HepG2 (cell line): Measurements from ENCODE around the gene OR6C2. TPM values are rescaled to one million over a fixed set of nuclear protein-coding genes. Genes with fewer than 3 reads are reported as not detected.
A peak's percentile ranks its signal among the peaks of the same experiment; 100 is the strongest.

Experiments used
- ATAC-seq: fragments of 200-7000 bp; cut with Tn5 transposase; 3 replicates; pipeline ENCODE4 v1.9.1; 2020; ENCODE audit warnings: mild to moderate bottlenecking, moderate library complexity
- BruUV-seq: library from RNA; stranded (reverse); fragments of 400-500 nt; replicated peaks from 2 replicates; lab custom pipeline; 2021; lab: Mats Ljungman, UMichigan
- CTCF ChIA-PET: fragments of 300-600 bp; formaldehyde crosslinking; extraction: SDS; loops from one replicate; lab custom pipeline; 2021; ENCODE audit warnings: low total read pairs, inconsistent platforms, low intra/inter-chr PET ratio; lab: Yijun Ruan, JAX
- POLR2A ChIA-PET: fragments of 350-600 bp; sonication (Branson Sonifier 250); formaldehyde crosslinking; loops from one replicate; lab custom pipeline; 2020; ENCODE audit warnings: antibody characterized with exemption, inconsistent platforms; lab: Yijun Ruan, JAX
- DNase-seq: peaks from one replicate; pipeline ENCODE4 v3.0.0-alpha.2; 2015; ENCODE audit warnings: low spot score
- FAIRE-seq: peaks from 3 replicates; lab custom pipeline; 2011; peaks lifted over from hg19 to GRCh38; lab: Jason Lieb, UNC
- H2AFZ ChIP-seq: one replicate; pipeline ENCODE4 v1.6.1; 2011; ENCODE audit warnings: low read length, inconsistent platforms
- H3K27ac ChIP-seq: fragments of 300-600 bp; 3 replicates; pipeline ENCODE4 v1.8.0; 2011; ENCODE audit warnings: mixed run types, mild to moderate bottlenecking, mixed read lengths, low read length, inconsistent platforms; ENCODE audit not compliant: insufficient read depth; ENCODE audit errors: extremely low read length
- H3K27me3 ChIP-seq, 2 experiments: fragments of 200-600 bp in 1 of 2; 2 replicates in 1 of 2; 3 replicates in 1 of 2; pipeline versions ENCODE4 v1.6.0 to v1.8.0; 2011; ENCODE audit warnings: low read length in 2 of 2, mild to moderate bottlenecking in 2 of 2, moderate library complexity in 2 of 2, inconsistent platforms in 1 of 2; ENCODE audit not compliant: insufficient read depth in 2 of 2, control insufficient read depth in 1 of 2
- H3K36me3 ChIP-seq, 2 experiments: fragments of 200-600 bp in 1 of 2; replicated peaks in 1 of 2; 2 replicates in 1 of 2; 3 replicates in 1 of 2; pipeline versions ENCODE4 v1.5.1 to v1.8.0; 2011; ENCODE audit warnings: low read length in 2 of 2, inconsistent platforms in 1 of 2; ENCODE audit not compliant: insufficient read depth in 2 of 2, control insufficient read depth in 1 of 2
- H3K4me1 ChIP-seq: 2 replicates; pipeline ENCODE4 v1.5.1; 2012; ENCODE audit warnings: low read length, inconsistent platforms; ENCODE audit not compliant: insufficient read depth
- H3K4me2 ChIP-seq: 2 replicates; pipeline ENCODE4 v1.6.0; 2011; ENCODE audit warnings: low read depth, low read length, inconsistent platforms
- H3K4me3 ChIP-seq, 3 experiments: fragments of 200-600 bp in 1 of 3; sonication (generic), shearing (Covaris generic) in 1 of 3; replicated peaks in 1 of 3; 2 replicates each; pipeline ENCODE4 v1.5.1; 2011 to 2016; ENCODE audit warnings: low read length in 3 of 3, inconsistent platforms in 2 of 3, low read depth in 2 of 3, mild to moderate bottlenecking in 2 of 3, control low read depth in 1 of 3, mixed read lengths in 1 of 3; ENCODE audit not compliant: insufficient read depth in 1 of 3
- H3K79me2 ChIP-seq: one replicate; pipeline ENCODE4 v1.6.1; 2011; ENCODE audit warnings: low read length, inconsistent platforms; ENCODE audit not compliant: insufficient read depth
- H3K9ac ChIP-seq: 2 replicates; pipeline ENCODE4 v1.6.0; 2011; ENCODE audit warnings: mild to moderate bottlenecking, low read depth, low read length, inconsistent platforms; ENCODE audit not compliant: insufficient read depth
- H3K9me3 ChIP-seq: 2 replicates; pipeline ENCODE4 v1.5.1; 2012; ENCODE audit warnings: mild to moderate bottlenecking, low read length
- H4K20me1 ChIP-seq: 2 replicates; pipeline ENCODE4 v1.6.0; 2011; ENCODE audit warnings: inconsistent platforms, mild to moderate bottlenecking, low read length, moderate library complexity; ENCODE audit not compliant: insufficient read depth
- ATF7-NPFF ChIP-seq: sonication (generic); formaldehyde crosslinking; IDR thresholded peaks from 2 replicates; pipeline ENCODE4 v1.8.1; 2023; ENCODE audit warnings: mild to moderate bottlenecking, low read depth, missing genetic modification reagents, moderate library complexity
- BCL6 ChIP-seq: IDR thresholded peaks from 2 replicates; pipeline ENCODE4 v1.6.1; 2016; ENCODE audit warnings: missing genetic modification reagents, missing compliant biosample characterization
- LBX2 ChIP-seq: sonication (generic); formaldehyde crosslinking; IDR thresholded peaks from 2 replicates; pipeline ENCODE4 v1.5.0; 2020; ENCODE audit warnings: missing genetic modification reagents, mild to moderate bottlenecking, borderline replicate concordance
- MEF2D ChIP-seq: sonication (generic); formaldehyde crosslinking; IDR thresholded peaks from 2 replicates; pipeline ENCODE4 v1.5.1; 2020; ENCODE audit warnings: mild to moderate bottlenecking, missing genetic modification reagents
- SRF ChIP-seq: IDR thresholded peaks from 2 replicates; pipeline ENCODE4 v1.6.1; 2011; ENCODE audit warnings: mild to moderate bottlenecking, low read depth, low read length, moderate library complexity
- STAG1 ChIP-seq: sonication (generic); formaldehyde crosslinking; IDR thresholded peaks from 2 replicates; pipeline ENCODE4 v1.4.0; 2020; ENCODE audit warnings: missing genetic modification reagents
- THAP7 ChIP-seq: sonication (generic); formaldehyde crosslinking; IDR thresholded peaks from 2 replicates; pipeline ENCODE4 v1.8.1; 2023; ENCODE audit warnings: mild to moderate bottlenecking, missing genetic modification reagents
- ZBTB1 ChIP-seq: sonication (generic); formaldehyde crosslinking; IDR thresholded peaks from 2 replicates; pipeline ENCODE4 v1.4.0; 2020; ENCODE audit warnings: missing genetic modification reagents, borderline replicate concordance
- ZNF224 ChIP-seq: sonication (generic); formaldehyde crosslinking; IDR thresholded peaks from 2 replicates; pipeline ENCODE4 v1.5.0; 2020; ENCODE audit warnings: mild to moderate bottlenecking, missing genetic modification reagents
- ZNF24 ChIP-seq: fragments of 450-650 bp; IDR thresholded peaks from 2 replicates; pipeline ENCODE4 v1.6.1; 2017; ENCODE audit warnings: antibody characterized with exemption, mild to moderate bottlenecking
- ZNF260 ChIP-seq: sonication (generic); formaldehyde crosslinking; IDR thresholded peaks from 2 replicates; pipeline ENCODE4 v1.4.0; 2020; ENCODE audit warnings: missing genetic modification reagents, low read depth, mild to moderate bottlenecking, borderline replicate concordance
- ZNF296 ChIP-seq: sonication (generic); formaldehyde crosslinking; conservative IDR thresholded peaks from 2 replicates; pipeline ENCODE4 v1.5.0; 2020; ENCODE audit warnings: mild to moderate bottlenecking, missing genetic modification reagents
- ZNF550 ChIP-seq: sonication (generic); formaldehyde crosslinking; IDR thresholded peaks from 2 replicates; pipeline ENCODE4 v1.4.0; 2020; ENCODE audit warnings: mild to moderate bottlenecking, missing genetic modification reagents, borderline replicate concordance
- ZNF619 ChIP-seq: sonication (generic); formaldehyde crosslinking; IDR thresholded peaks from 2 replicates; pipeline ENCODE4 v1.4.0; 2020; ENCODE audit warnings: mild to moderate bottlenecking, missing genetic modification reagents
- ZNF713 ChIP-seq: sonication (generic); formaldehyde crosslinking; IDR thresholded peaks from 2 replicates; pipeline ENCODE4 v1.4.0; 2020; ENCODE audit warnings: mild to moderate bottlenecking, missing genetic modification reagents
- in situ Hi-C: cut with HindIII; loops from 2 replicates; pipeline ENCODE4 v1.10.0; 2017; ENCODE audit warnings: low pct_unique_long_range_greater_than_20kb; ENCODE audit not compliant: extremely low pct_ligation_motif_present
- intact Hi-C: fragments of 100-400 bp; cut with micrococcal nuclease; formaldehyde crosslinking; loops from one replicate; pipeline ENCODE4 v1.10.0; 2022; ENCODE audit not compliant: unreplicated experiment
- polyA plus RNA-seq, 8 experiments: library from polyadenylated mRNA; depleted of rRNA in 3 of 8; stranded (reverse) in 7 of 8; unstranded in 1 of 8; fragments of >200 nt; fragmentation: Illumina TruSeq in 4 of 8; extraction: Trizol in 4 of 8; gene quantifications; 2 replicates each; pipeline versions ENCODE4 v1.2.1 to v1.2.3, GENCODE V29; 2011 to 2016; ENCODE audit warnings: low read depth in 4 of 8, missing spikeins in 1 of 8, mixed read lengths in 1 of 8; ENCODE audit not compliant: insufficient read depth in 1 of 8
- total RNA-seq, 5 experiments: library from RNA; depleted of rRNA; stranded (reverse); fragments of >200 nt; fragmentation: Illumina TruSeq; extraction: Trizol; gene quantifications; 2 replicates each; pipeline ENCODE4 v1.2.3, GENCODE V29; 2016; ENCODE audit warnings: low read depth in 1 of 5
- TF ChIP-seq, protein P1 (sequence below): sonication (generic); formaldehyde crosslinking; IDR thresholded peaks from 2 replicates; pipeline ENCODE4 v1.5.0; 2020; ENCODE audit warnings: mild to moderate bottlenecking, missing genetic modification reagents
- TF ChIP-seq, protein P2 (sequence below): IDR thresholded peaks from 2 replicates; pipeline ENCODE4 v1.6.1; 2016

The OR6C2 gene
- total and polyA plus RNA-seq, 2 of the 13 experiments (the other 11 are each of a cell fraction or from before 2014, with no cell fraction given) = not detected

GRCh38 chr12:55446326-55446725 is 2.5 kb downstream of the OR6C2 start (continued):
- TF ChIP-seq BCL6 (peak; percentile 47; the same call in 1 of the 2 replicates), ZNF260 (no peak), THAP7 (CRISPR knock-in tag) (no peak), ZNF24 (no peak), SRF (no peak), ZNF224 (CRISPR knock-in tag) (no peak), ZNF713 (CRISPR knock-in tag) (no peak), STAG1 (peak; percentile 87)
- TF ChIP-seq, protein P1, sequence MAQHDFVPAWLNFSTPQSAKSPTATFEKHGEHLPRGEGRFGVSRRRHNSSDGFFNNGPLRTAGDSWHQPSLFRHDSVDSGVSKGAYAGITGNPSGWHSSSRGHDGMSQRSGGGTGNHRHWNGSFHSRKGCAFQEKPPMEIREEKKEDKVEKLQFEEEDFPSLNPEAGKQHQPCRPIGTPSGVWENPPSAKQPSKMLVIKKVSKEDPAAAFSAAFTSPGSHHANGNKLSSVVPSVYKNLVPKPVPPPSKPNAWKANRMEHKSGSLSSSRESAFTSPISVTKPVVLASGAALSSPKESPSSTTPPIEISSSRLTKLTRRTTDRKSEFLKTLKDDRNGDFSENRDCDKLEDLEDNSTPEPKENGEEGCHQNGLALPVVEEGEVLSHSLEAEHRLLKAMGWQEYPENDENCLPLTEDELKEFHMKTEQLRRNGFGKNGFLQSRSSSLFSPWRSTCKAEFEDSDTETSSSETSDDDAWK (CRISPR knock-in tag) = no peak
- TF ChIP-seq, protein P2, sequence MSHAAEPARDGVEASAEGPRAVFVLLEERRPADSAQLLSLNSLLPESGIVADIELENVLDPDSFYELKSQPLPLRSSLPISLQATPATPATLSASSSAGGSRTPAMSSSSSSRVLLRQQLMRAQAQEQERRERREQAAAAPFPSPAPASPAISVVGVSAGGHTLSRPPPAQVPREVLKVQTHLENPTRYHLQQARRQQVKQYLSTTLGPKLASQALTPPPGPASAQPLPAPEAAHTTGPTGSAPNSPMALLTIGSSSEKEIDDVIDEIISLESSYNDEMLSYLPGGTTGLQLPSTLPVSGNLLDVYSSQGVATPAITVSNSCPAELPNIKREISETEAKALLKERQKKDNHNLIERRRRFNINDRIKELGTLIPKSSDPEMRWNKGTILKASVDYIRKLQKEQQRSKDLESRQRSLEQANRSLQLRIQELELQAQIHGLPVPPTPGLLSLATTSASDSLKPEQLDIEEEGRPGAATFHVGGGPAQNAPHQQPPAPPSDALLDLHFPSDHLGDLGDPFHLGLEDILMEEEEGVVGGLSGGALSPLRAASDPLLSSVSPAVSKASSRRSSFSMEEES = no peak

DNA sequence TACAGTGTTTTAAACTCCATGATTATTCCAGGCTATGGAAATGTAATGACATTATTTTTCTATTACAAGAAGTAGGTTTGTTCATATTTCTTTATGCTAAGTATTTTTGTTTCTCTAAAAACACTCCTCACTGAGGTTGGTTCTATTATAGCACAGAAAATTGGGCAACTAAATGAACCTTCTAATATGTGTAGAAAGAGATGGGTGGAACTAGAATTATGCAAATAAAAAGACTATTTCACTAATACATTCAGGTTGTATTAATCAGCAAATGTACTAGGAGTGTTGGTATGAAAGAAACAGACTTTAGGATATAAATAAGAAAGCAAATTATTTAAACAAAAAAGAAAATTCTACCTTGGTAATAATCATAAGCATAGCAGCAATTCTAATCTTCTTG is 4.9 kb downstream of the OR6C2 start:
- no peak for ATAC-seq
- POLR2A ChIA-PET = no interaction called here
- Histone ChIP-seq H3K9me3 (no peaks in the 10 kb centered on the region), H3K79me2 (no peaks in the 10 kb centered on the region), H2AFZ (no peak overlapping the region), H4K20me1 (no peaks in the 10 kb centered on the region), H3K27me3 (no peaks in the 10 kb centered on the region), H3K27ac (no peak overlapping the region), H3K4me2 (no peak overlapping the region), H3K36me3 (no peaks in the 10 kb centered on the region), H3K4me1 (no peaks in the 10 kb centered on the region), H3K9ac (no peak overlapping the region), H3K4me3 (no peak overlapping the region)
- no peak for FAIRE-seq
- no peak for DNase-seq
- BruUV-seq = no TSS peak
- intact Hi-C loops = loop anchor here (5.0 kb wide), 1 partner anchor 53 kb away; no protein-coding TSS in a partner anchor
- CTCF ChIA-PET = interaction anchor here (1.0 kb wide), 1 partner anchor 171 kb away, joined by 3 read pairs; no protein-coding TSS in a partner anchor
- in situ Hi-C loops = loop anchor here (5.0 to 25.0 kb wide), 2 partner anchors 168 to 262 kb away; no protein-coding TSS in a partner anchor
- TF ChIP-seq ZBTB1 (CRISPR knock-in tag) = no peak
- no peak for TF ChIP-seq ZNF619 (CRISPR knock-in tag)
- no peak for TF ChIP-seq LBX2
- TF ChIP-seq ATF7-NPFF = no peak
- no peak for TF ChIP-seq ZNF296 (CRISPR knock-in tag)
- TF ChIP-seq MEF2D = no peak
- TF ChIP-seq ZNF550 (CRISPR knock-in tag) = no peak
